Tibial nerve (tissue), 4 donors: ENCODE data around the gene PTBP1.

Source experiments
- EP300 ChIP-seq, 2 donors: sonication (generic); formaldehyde crosslinking; IDR thresholded peaks; one replicate each; pipeline ENCODE4 v1.6.1; 2017; ENCODE audit warnings: antibody characterized with exemption in 2 of 2, mild to moderate bottlenecking in 1 of 2
- POLR2A ChIP-seq, 2 donors: fragments of 450-650 bp; IDR thresholded peaks; one replicate each; pipeline ENCODE4 v1.6.1; 2017; ENCODE audit warnings: antibody characterized with exemption in 2 of 2, mild to moderate bottlenecking in 2 of 2, moderate library complexity in 2 of 2
- TF ChIP-seq, protein P1 (sequence below), 5 experiments: fragments of 200-600 bp in 3 of 5; fragments of 450-650 bp in 2 of 5; sonication (generic) in 3 of 5; IDR thresholded peaks; one replicate each; pipeline ENCODE4 v1.5.1; 2016 to 2019; ENCODE audit warnings: antibody characterized with exemption in 5 of 5, mild to moderate bottlenecking in 3 of 5, moderate library complexity in 2 of 5

DNA sequence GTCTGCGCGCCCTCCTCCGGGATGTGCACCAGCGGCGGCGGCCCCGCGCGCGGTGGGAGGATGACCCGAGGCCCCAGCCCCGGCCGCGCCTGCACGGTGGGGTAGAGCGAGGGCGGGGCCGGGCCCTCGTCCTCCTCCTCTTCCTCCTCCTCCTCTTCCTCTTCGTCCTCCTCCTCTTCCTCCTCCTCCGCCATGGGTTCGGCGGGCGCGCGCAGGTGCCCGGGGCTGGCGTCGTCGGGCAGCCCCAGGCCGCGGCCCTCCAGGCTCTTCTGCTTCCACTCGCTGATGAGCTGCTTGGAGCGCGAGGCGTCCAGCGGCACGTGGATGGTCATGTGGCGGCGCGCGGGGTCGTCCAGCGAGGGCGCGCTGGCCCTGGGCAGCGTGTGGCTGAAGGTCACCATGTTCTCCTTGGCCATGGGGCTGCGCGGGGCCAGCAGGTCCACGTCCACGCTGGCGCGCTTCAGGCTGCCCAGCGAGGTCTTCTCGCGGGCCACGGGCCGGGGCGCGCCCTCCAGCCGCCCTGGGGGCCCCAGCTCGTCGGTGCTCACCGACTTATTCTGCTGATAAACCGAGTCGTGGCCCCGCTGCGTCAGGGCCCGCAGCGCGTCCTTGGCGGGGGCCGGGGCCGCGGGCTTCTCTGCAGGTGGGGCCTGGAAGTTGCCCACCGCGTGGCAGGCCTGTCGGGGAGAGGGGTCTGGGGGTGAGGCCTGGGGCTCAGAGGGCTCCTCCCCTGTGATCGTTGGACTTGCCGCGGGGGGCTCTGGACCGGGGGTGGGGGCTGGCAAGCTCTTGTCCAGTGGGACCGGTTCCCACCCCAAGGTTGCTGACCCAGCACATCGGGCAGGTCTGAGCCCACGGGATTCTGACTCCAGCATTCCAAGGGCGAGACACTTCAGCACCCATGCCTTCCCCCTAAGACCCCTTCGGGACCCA, 16.2 kb downstream of the PTBP1 start:
- TF ChIP-seq POLR2A (IDR thresholded peaks at IDR 0.05) (no peak), EP300 (IDR thresholded peaks at IDR 0.05) (no peak)
- TF ChIP-seq, protein P1, sequence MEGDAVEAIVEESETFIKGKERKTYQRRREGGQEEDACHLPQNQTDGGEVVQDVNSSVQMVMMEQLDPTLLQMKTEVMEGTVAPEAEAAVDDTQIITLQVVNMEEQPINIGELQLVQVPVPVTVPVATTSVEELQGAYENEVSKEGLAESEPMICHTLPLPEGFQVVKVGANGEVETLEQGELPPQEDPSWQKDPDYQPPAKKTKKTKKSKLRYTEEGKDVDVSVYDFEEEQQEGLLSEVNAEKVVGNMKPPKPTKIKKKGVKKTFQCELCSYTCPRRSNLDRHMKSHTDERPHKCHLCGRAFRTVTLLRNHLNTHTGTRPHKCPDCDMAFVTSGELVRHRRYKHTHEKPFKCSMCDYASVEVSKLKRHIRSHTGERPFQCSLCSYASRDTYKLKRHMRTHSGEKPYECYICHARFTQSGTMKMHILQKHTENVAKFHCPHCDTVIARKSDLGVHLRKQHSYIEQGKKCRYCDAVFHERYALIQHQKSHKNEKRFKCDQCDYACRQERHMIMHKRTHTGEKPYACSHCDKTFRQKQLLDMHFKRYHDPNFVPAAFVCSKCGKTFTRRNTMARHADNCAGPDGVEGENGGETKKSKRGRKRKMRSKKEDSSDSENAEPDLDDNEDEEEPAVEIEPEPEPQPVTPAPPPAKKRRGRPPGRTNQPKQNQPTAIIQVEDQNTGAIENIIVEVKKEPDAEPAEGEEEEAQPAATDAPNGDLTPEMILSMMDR (IDR thresholded peaks at IDR 0.05), result no peak
